ENCODE data around the gene SMG7. TPM values are rescaled to one million over a fixed set of nuclear protein-coding genes. Genes with fewer than 3 reads are reported as not detected.

SMG7 gene
- polyA plus RNA-seq, 3 donors, result 68.0 to 84.8 (median 80.4) TPM

DNA sequence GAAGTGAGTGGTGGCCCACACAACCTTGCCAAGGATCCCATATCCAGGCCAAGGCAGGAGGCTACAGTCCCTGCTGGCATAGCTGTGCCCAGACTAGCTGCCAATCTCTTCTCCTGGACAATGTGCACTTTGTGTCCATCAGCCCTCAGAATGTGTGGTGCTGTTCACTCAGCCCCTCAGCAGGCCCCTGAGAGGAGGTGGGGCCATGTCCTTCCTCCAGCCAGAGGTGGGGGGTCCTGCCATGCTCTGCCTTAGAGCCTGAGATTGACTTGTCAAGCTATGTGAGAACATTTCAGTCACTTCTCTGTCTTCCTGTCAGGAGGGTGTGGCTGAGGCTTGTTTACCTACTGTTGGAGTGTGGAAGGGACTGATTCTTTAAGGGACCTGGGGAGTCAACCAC lies 116.5 kb downstream of the SMG7 start:
- DNase-seq, result no peak

DNA sequence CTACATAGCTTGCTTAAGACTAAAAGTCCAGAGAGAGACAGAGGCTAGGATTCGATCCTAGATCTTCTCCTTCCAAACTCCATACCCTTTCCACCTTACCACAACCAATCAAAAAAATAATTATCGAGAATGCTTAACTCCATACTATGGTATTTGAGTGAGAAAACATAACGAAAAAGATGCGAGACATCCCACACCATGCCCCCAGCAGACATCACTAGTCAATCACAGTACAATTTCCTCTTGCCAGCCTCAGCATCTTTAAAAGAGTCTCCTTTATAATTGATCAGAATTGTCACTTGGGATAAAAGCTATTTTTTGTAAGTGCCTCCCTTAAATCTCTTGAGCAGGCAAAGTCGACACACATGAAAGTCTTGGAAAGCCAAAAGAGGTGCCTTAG lies 117.1 kb downstream of the SMG7 start:
- no peak for DNase-seq

GRCh38 chr1:183589874-183590243 lies 117.6 kb downstream of the SMG7 start:
- DNase-seq, result no peak

DNA sequence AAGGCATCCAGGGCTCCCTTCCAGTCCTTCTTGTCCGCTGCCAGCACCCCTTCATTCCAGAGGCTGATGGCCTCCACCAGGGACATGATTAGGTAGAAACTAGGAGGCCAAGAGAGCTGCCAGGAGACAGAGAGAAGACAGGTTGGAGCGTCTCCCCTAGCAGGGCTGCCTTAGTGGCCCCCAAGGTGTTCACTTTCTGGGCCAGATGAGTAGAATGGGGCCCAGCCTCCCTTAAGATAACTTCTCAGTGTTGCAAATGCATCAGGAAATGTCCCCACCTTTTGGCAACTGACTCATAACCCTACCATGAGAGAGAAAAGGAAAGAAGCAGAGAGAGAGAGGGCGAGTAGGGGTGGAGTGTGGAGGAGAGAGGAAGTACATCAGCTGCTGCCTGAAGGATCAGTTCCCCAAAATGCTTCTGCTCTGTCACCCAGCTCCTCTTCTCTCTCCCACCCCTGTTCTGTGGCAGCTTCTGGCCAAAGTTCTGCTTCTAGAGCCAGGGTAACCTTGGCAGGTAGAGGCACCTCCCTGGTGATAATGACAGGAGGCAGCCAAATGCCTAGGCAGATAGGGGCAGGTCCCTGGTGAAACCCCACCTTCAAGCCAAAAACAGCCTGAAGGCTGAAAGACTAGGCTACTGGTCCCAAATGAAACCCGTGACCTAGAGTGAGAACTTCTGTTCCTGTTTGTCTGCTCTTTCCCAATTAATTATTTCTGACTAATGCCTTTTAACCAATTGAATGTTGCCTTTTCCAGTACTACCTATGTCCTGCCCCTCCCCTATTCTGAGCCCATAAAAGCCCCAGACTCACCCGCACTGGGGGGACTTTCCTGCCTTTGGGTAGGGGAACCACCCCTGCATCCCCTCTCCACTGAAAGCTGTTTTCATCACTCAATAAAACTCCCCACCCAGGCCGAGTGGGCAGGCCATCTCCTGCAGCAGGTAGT lies 118.2 kb downstream of the SMG7 start, which contains the start of gene NCF2:
TSS of gene NCF2 (minus strand) at position 216 of the 948 bp plus-strand sequence. CDS start at position 86, 130 bp downstream.
- no peak for DNase-seq

GRCh38 chr1:183592733-183593132 lies 120.4 kb downstream of the SMG7 start:
- DNase-seq, result no peak

DNA sequence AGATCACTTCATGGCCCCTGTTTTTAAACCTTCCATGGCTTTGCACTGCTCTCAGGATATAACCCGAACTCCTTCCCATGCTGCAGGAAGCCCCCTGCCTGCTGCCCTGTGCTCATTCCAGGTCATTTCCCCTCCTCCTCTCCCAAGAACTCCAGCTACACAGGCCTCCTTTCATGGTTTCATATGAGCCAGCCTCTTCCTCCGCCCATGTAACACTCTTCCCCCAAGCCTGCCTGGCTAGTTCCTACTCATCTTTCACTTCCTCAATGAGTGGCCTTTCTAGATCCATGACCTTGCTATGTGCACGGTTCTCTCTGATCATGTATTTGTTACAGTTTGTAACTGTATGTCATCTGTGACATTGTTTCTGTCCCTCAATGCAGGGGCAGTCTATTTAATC lies 121.1 kb downstream of the SMG7 start:
- no peak for DNase-seq

DNA sequence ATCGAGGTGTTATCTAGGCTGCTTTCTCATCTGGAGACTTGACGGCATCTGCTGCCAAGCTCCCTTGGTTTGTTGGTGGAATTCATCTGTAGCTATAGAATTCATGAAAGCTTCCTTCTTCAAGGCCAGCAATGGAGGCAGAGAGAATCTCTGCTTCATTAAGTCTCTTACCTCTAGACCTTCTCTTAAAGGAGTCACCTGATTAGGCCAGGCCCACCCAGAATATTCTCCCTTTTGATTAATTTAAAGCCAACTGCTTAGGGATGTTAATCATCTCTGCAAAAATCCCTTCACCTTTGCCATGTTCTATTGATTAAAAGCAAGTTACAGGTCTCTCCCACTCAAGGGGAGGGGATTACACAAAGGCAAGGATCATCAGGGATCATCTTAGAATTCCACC lies 123.2 kb downstream of the SMG7 start:
- no peak for DNase-seq

DNA sequence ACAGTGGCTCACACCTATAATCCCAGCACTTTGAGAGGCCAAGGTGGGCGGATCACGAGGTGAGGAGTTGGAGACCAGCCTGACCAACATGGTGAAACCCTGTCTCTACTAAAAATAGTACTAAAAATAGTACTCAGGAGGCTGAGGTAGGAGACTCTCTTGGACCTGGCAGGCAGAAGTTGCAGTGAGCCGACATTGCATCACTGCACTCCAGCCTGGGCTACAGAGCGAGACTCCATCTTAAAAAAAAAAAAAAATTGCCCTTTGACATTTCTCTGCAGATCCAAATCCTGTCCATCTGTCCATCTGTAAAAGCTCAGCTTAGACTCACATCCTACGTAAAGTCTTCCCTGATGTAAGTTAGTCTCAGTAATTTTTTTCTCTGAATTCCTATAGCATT lies 124.2 kb downstream of the SMG7 start:
- no peak for DNase-seq

GRCh38 chr1:183597656-183598347 lies 125.5 kb downstream of the SMG7 start:
- DNase-seq, result no peak

- peak; percentile 28 for DNase-seq
Observed at GRCh38 chr1:183598386-183598785, 126.1 kb downstream of the SMG7 start.

DNA sequence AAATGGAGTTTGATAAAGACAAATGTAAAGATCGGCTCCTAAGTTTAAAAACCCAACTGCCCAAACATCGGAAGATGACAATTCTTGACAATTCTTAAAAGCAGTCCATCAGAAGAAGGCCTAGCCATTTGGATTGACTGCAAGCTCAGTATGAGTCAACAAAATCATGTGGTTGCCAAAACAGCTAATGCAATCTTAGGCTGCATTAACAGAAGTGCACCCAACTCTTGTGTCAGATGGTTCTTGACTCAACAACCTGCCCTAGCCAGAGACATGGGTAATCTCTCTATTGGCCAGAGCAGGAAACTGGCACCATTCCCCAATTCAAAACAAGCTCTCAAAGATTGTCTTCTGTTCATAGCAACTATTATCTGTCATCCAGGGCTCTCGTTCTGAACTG lies 127.8 kb downstream of the SMG7 start:
- DNase-seq, result no peak

DNA sequence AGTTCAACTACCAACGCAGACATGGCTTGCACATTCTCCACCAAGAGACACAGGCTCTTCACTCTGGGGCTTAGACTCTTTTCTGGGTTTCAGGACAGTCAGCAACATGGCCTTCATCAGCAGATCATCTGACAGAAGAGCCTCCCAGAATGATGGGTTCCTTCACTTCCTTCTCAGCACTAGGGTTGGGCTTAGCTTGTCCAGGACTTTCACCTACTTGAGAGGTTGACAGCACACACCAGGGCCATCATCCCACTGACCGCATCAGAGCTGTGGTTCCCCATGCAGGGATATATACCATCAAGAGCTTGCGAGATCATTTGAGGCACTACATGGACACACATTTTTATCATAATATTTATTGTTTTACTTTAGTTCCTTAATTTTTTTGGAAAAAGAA lies 128.3 kb downstream of the SMG7 start:
- no peak for DNase-seq

DNA sequence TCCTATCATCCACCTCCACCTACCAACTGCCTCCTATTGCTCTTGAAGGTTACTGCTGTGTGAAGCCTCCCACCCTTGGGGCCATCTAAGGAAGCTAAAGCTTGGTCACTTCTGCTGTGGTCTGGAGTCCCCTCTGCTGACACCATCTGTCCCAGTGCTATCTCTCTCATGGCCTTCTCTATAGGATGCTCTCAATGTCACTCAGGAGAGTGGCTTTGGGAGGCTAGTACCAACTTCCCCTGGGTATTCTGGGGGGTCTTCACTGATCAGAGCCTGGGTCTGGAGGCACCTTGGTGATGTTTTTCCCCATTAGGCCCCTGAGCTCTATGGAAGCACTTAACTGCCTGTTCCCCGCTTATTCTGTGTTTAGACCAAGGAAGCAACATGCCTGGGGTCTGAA lies 130.2 kb downstream of the SMG7 start:
- DNase-seq, result no peak

Other genes with a start within 250 kb of the SMG7 start
- gene NMNAT2, start 54.1 kb upstream of the SMG7 start, polyA plus RNA-seq (ENCODE audit: insufficient read length in 3 of 3), result 1 to 10 TPM; 2.8 to 4.7 (median 4.6) TPM
- 1 to 10 TPM; 2.0 to 3.1 (median 3.1) TPM for gene NCF2, start 118.0 kb downstream of the SMG7 start, polyA plus RNA-seq (ENCODE audit: insufficient read length in 3 of 3)
- gene ARPC5, start 163.3 kb downstream of the SMG7 start, polyA plus RNA-seq (ENCODE audit: insufficient read length in 3 of 3), result 100 to 1,000 TPM; 138 to 153 (median 153) TPM
- under 1 TPM in 1 of 3 donors, not detected in 2; 0.04 TPM for gene APOBEC4, start 180.8 kb downstream of the SMG7 start, polyA plus RNA-seq (ENCODE audit: insufficient read length in 3 of 3)